Peyer's patch (tissue), 4 donors: Measurements from ENCODE around the gene DCXR.

Source experiments
- POLR2A ChIP-seq, 2 donors: fragments of 450-650 bp; IDR thresholded peaks; one replicate each; pipeline ENCODE4 v1.5.1; 2017; ENCODE audit warnings: antibody characterized with exemption in 2 of 2, mild to moderate bottlenecking in 2 of 2, moderate library complexity in 2 of 2
- TF ChIP-seq, protein P1 (sequence below), 6 experiments: fragments of 450-650 bp in 4 of 6; fragments of 200-600 bp in 2 of 6; sonication (generic) in 1 of 6; IDR thresholded peaks; one replicate each; pipeline ENCODE4 v1.5.1; 2017 to 2019; ENCODE audit warnings: antibody characterized with exemption in 6 of 6, mild to moderate bottlenecking in 3 of 6, moderate library complexity in 1 of 6

GRCh38 chr17:82023447-82024241, 13.9 kb downstream of the DCXR start:
- TF ChIP-seq, protein P1, sequence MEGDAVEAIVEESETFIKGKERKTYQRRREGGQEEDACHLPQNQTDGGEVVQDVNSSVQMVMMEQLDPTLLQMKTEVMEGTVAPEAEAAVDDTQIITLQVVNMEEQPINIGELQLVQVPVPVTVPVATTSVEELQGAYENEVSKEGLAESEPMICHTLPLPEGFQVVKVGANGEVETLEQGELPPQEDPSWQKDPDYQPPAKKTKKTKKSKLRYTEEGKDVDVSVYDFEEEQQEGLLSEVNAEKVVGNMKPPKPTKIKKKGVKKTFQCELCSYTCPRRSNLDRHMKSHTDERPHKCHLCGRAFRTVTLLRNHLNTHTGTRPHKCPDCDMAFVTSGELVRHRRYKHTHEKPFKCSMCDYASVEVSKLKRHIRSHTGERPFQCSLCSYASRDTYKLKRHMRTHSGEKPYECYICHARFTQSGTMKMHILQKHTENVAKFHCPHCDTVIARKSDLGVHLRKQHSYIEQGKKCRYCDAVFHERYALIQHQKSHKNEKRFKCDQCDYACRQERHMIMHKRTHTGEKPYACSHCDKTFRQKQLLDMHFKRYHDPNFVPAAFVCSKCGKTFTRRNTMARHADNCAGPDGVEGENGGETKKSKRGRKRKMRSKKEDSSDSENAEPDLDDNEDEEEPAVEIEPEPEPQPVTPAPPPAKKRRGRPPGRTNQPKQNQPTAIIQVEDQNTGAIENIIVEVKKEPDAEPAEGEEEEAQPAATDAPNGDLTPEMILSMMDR (IDR thresholded peaks at IDR 0.05): no peak
- TF ChIP-seq POLR2A (IDR thresholded peaks at IDR 0.05): no peak
